Naive B cell (primary cell): ENCODE results near the gene TMEM106A. TPM values are rescaled to one million over a fixed set of nuclear protein-coding genes. Genes with fewer than 3 reads are reported as not detected.
"Not testable (repeated sequence)": the region's sequence is repeated elsewhere in the genome, so short reads cannot be mapped to it uniquely, and the experiment has no call there.

Source experiments
- ATAC-seq, 2 donors: fragments of 150-1000 bp; cut with Tn5 transposase; 2 replicates each; pipeline ENCODE4 v1.10.0; 2021; ENCODE audit warnings: low read depth in 2 of 2, mild to moderate bottlenecking in 2 of 2, moderate library complexity in 2 of 2
- DNase-seq: peaks from one replicate; pipeline ENCODE4 v3.0.0; 2022
- H3K27ac Mint-ChIP-seq, 6 donors: one replicate each; pipeline ENCODE4 v1.8.0; 2020 to 2022; ENCODE audit warnings: mild to moderate bottlenecking in 6 of 6, mixed read lengths in 6 of 6, moderate library complexity in 5 of 6, inconsistent platforms in 2 of 6
- H3K27me3 Mint-ChIP-seq, 3 donors: one replicate each; pipeline ENCODE4 v1.8.0; 2021 to 2022; ENCODE audit warnings: mixed read lengths in 3 of 3, mild to moderate bottlenecking in 1 of 3
- H3K36me3 Mint-ChIP-seq, 2 donors: one replicate each; pipeline ENCODE4 v1.8.0; 2020 to 2022; ENCODE audit warnings: mixed read lengths in 2 of 2, inconsistent platforms in 1 of 2, mild to moderate bottlenecking in 1 of 2
- H3K4me1 Mint-ChIP-seq, 3 donors: one replicate each; pipeline ENCODE4 v1.8.0; 2020 to 2022; ENCODE audit warnings: mixed read lengths in 3 of 3, inconsistent platforms in 1 of 3, mild to moderate bottlenecking in 1 of 3, moderate library complexity in 1 of 3
- H3K4me3 Mint-ChIP-seq, 8 donors: one replicate each; pipeline ENCODE4 v1.8.0; 2020 to 2022; ENCODE audit warnings: mild to moderate bottlenecking in 8 of 8, mixed read lengths in 8 of 8, moderate library complexity in 8 of 8, inconsistent platforms in 2 of 8
- H3K9me3 Mint-ChIP-seq, 7 donors: one replicate each; pipeline ENCODE4 v1.8.0; 2020 to 2022; ENCODE audit warnings: mixed read lengths in 7 of 7, mild to moderate bottlenecking in 5 of 7, inconsistent platforms in 2 of 7, moderate library complexity in 1 of 7
- polyA plus RNA-seq, 6 donors: library from polyadenylated mRNA; unstranded; fragments of 300-500 nt; fragmentation: Illumina TruSeq; gene quantifications; one replicate each; pipeline ENCODE4 v1.2.3, GENCODE V29; 2021; ENCODE audit warnings: low read depth in 6 of 6

The TMEM106A gene
- polyA plus RNA-seq, result 10 to 100 TPM in 4 of 6 donors, 1 to 10 TPM in 2; 9.1 to 18.2 (median 12.0) TPM

GRCh38 chr17:43211480-43212402 lies at the start of gene TMEM106A:
TSS of gene TMEM106A (plus strand) at chr17:43211875. CDS start at chr17:43213042, 1,167 bp downstream.
- Mint-ChIP-seq H3K27ac (peak within 1 kb of the TSS; percentile 88 to 100 (median 99)), H3K9me3 (no peaks in the 10 kb centered on the region), H3K36me3 (peaks cover 0 to 13% of the 10 kb centered on the region in 2 donors), H3K4me1 (peaks cover 24 to 48% (median 45%) of the 10 kb centered on the region in 3 donors), H3K27me3 (no peaks in the 10 kb centered on the region), H3K4me3 (peak within 1 kb of the TSS; percentile 88 to 100 (median 99))
- ATAC-seq (peak; percentile 85 to 87), DNase-seq (peak; percentile 73)

GRCh38 chr17:43165971-43166370 lies 45.7 kb upstream of the TMEM106A start:
- DNase-seq, H3K9me3 Mint-ChIP-seq, ATAC-seq, H3K36me3 Mint-ChIP-seq, H3K27me3 Mint-ChIP-seq: not testable (repeated sequence)
- H3K4me1 Mint-ChIP-seq, result peaks cover 7 to 11% (median 8%) of the 10 kb centered on the region in 3 donors
- H3K27ac Mint-ChIP-seq, result peak overlapping the region in 2 of 6 donors; percentile 48 to 61
- H3K4me3 Mint-ChIP-seq, result peak overlapping the region in 1 of 8 donors; percentile 26

DNA sequence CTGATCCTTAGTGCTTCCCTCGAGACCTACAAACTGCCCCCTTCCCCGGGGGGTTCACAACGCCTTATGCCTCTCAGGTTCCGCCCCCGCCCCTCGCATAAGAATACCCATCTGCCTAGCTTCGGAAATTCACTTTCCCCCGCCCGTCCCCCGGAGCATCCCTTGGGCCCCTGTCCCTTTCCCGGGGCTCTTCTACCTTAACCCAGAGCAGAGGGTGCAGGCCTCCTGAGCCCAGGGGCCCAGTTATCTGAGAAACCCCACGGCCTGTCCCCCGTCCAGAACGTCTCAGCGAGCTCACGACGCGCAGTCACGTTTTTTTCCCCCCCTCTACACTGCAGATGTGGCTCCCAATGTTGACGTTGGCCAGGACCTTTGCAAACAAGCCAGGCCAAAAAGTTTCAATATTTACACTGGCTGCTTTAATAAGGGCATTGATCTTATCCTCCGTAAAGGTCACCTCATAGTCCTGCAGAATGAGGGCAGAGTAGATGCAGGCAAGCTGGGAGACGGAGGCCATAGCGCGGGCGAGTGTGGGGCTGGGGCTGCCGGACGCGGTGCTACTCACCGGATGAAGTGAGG lies 42.0 kb upstream of the TMEM106A start:
- ATAC-seq (peak; percentile 2 to 3), DNase-seq (no peak)
- Mint-ChIP-seq H3K36me3 (no peaks in the 10 kb centered on the region), H3K4me1 (peaks cover 11 to 22% (median 11%) of the 10 kb centered on the region in 3 donors), H3K9me3 (no peaks in the 10 kb centered on the region), H3K27me3 (no peaks in the 10 kb centered on the region), H3K27ac (no peak overlapping the region), H3K4me3 (no peak overlapping the region)

DNA sequence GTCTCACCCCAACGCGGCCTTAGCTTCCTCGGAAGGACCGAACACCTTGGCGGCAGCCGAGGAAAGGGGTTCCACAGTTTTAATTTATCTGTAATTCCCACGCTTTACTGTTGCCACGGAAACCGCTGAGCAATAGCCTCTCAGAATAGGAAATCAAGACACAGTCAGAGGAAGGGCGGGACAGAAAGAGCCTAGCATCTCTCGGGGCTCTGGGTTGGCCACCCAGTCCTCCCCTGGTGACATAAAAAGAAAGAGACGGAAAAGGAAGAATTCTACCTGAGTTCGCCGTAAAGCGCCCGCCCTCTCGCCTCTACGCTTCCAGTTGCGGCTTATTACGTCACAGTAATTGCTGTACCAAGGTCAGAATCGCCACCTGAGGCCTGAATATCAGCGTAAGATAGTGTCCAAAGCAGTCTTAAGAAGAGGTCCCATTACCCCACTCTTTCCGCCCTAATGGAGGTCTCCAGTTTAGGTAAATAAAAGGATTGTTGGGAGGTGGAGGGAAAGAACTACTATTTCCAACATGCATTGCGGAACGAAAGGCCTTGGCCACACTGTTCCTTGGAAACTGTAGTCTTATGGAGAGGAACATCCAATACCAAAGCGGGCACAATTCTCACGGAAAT lies 41.4 kb upstream of the TMEM106A start:
- H3K4me3 Mint-ChIP-seq, result no peak overlapping the region
- no peaks in the 10 kb centered on the region for H3K36me3 Mint-ChIP-seq
- H3K27me3 Mint-ChIP-seq, result no peaks in the 10 kb centered on the region

DNA sequence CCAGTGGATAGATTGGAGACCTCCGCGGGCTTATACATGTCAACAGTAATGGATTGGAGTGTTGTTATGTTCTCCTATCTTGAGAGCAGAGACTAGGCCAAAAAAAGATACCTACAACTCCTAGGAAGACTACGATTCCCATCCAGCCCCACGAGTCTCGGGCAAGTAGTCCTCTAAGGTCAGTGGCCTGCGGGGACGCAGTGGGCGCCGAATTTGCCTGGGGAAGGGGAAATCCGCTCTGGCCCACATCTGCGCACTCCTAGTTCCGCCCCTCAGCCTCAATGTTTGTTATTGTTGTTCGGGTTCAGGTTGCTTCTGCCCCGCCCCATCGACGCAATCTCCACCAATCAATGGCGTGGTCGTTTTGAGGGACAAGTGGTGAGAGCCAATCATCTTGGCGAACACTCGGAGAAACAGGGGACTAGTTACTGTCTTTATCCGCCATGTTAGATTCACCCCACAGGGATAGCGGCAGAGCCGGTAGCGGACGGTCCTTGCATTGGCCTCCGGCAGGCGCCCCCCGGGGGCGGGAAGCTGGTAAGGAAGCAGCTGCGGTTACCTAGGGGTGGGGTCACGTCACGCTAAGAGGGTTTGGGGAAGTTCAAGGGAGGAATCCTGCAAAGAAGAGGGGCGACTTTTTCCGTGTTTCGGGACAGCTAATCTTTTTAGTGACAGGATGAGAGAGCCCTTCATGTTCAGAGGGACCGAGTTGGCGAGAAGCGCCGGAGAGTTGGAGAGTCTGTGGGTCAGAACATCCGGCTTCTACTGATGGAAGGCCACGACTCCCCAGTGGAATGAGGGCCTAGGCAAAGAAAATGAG lies 40.7 kb upstream of the TMEM106A start, which contains the start of gene NBR1:
NBR1 (plus strand) TSS at position 449 of the 820 bp plus-strand sequence. CDS start 4,586 bp downstream, outside the sequence.
- Mint-ChIP-seq H3K4me3 (no peak within 1 kb of the TSS), H3K36me3 (no peaks in the 10 kb centered on the region), H3K4me1 (peaks cover 15 to 24% (median 16%) of the 10 kb centered on the region in 3 donors), H3K9me3 (no peaks in the 10 kb centered on the region), H3K27me3 (no peaks in the 10 kb centered on the region), H3K27ac (no peak within 1 kb of the TSS)
- ATAC-seq (peak; percentile 72), DNase-seq (peak; percentile 97)

More for the DNA sequence above, 41.4 kb upstream of the TMEM106A start:
- ATAC-seq, result peak; percentile 69 to 72
- Mint-ChIP-seq H3K27ac (no peak overlapping the region), H3K9me3 (no peaks in the 10 kb centered on the region), H3K4me1 (peaks cover 11 to 22% (median 12%) of the 10 kb centered on the region in 3 donors)
- DNase-seq, result peak; percentile 91

DNA sequence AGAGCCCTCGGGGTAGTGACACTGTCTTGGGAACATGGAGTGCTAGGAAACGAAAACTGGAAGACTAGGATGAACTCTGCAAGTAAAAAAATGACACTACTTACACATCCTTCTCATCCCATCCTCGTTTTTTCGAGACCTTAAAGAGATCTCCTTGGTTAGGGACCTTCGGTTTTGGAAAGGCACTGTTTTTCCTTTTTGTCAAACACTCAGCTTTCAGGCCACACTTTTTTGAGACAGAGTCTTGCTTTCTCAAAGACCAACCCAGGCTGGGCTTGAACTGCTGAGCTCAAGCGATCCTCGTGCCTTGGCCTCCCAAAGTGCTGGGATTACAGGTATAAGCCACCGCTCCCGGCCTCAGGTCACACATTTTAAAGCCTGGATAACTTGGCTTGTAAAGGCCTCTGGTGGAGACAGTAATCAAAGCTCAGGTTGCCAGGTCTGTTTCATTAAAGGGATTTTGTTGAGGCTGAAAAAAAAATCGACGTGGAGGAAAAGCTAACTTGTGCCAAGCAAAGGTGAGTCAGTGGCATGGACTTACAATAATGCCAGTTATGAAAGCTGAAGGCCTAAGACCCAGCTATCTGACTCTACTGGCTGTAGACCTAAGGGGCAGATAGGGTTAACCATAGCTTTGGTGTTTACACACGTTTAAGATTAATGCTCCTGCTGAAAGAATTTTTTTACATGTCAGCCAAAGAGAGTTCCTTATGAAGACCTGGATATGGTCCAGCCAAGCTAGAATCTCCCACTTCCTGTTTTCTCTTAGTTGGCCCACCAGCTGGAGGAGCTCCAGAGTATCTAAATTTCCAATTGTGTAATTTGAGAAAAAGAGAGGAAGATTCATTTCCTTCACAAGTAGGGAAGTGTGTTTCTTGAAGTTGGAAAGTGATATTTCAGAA lies 39.8 kb upstream of the TMEM106A start:
- DNase-seq, result no peak
- H3K4me1 Mint-ChIP-seq, result peaks cover 15 to 26% (median 18%) of the 10 kb centered on the region in 3 donors

DNA sequence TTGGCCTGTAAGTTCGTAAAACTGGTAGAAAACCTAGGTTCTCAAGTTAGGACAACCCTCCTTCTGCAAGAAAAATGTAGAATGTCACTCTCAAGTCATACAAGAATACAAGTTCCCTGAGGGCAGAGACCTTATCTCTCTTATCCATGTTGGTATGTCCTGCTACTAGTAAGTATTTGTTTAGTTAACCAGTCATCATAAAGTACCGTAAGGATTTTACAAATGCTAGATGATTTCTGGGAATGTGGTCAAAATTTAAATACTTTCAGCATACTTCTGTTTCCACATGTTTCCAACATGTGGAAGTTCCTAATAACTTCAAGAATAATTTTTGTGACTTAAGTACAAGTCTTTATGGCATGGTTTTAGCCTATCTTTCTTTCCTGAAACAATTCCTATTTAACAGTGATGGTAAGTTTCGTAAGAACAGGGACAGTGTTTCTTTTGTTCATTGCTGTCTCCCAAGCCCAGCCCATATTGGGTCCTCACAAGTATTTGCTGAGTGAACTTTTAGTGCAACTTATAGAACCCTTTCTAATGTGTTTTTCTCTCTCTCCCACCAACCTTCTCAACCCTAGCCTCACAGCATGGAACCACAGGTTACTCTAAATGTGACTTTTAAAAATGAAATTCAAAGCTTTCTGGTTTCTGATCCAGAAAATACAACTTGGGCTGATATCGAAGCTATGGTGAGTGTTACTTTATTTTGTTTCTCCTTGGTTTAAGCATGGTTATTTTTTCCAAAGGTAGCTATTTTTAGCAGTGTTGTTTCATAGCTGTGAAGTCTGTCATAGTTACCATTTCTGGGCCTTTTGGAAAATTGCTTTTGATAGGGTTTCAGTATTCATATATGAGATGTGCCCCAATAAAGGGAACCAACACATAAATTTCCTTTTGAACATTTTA lies 36.2 kb upstream of the TMEM106A start:
- ATAC-seq, result no peak
- no peaks in the 10 kb centered on the region for H3K27me3 Mint-ChIP-seq
- no peaks in the 10 kb centered on the region for H3K9me3 Mint-ChIP-seq
- H3K36me3 Mint-ChIP-seq, result no peaks in the 10 kb centered on the region
- H3K4me1 Mint-ChIP-seq, result peaks cover 21 to 29% (median 23%) of the 10 kb centered on the region in 3 donors
- H3K27ac Mint-ChIP-seq, result peak overlapping the region in 4 of 6 donors; percentile 30 to 76 (median 56)
- no peak for DNase-seq
- H3K4me3 Mint-ChIP-seq, result peak overlapping the region in 2 of 8 donors; percentile 24 to 66

More for the DNA sequence above, 39.8 kb upstream of the TMEM106A start:
- ATAC-seq, result no peak
- Mint-ChIP-seq H3K4me3 (no peak overlapping the region), H3K9me3 (no peaks in the 10 kb centered on the region), H3K27ac (no peak overlapping the region), H3K27me3 (no peaks in the 10 kb centered on the region), H3K36me3 (no peaks in the 10 kb centered on the region)

- no peaks in the 10 kb centered on the region for H3K9me3 Mint-ChIP-seq
- no peaks in the 10 kb centered on the region for H3K36me3 Mint-ChIP-seq
- no peak for DNase-seq
- H3K27ac Mint-ChIP-seq, result peak overlapping the region in 3 of 6 donors; percentile 51 to 71 (median 65)
- H3K4me3 Mint-ChIP-seq, result no peak overlapping the region
- no peak for ATAC-seq
- no peaks in the 10 kb centered on the region for H3K27me3 Mint-ChIP-seq
- peaks cover 21 to 29% (median 23%) of the 10 kb centered on the region in 3 donors for H3K4me1 Mint-ChIP-seq
These were observed 35.5 kb upstream of the TMEM106A start for GRCh38 chr17:43176119-43176570.

DNA sequence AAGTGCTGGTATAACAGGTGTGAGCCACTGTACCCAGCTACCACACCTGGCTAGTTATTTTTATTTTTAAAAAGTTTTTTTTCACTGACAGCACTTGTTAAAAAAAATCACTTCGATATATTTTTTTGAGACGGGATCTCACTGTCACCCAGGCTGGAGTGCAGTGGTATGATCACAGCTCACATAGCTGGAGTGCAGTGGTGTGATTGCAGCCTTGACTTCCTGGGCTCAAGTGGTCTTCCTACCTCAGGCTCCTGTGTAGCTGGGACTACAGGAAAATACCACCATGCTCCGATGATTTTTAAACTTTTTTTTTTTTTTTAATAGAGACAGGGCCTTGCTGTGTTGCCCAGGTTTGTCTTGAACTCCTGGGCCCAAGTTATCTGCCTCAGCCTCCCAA lies 27.8 kb upstream of the TMEM106A start:
- H3K36me3 Mint-ChIP-seq, result peaks cover 0 to 2% of the 10 kb centered on the region in 2 donors
- no peak for ATAC-seq

DNA sequence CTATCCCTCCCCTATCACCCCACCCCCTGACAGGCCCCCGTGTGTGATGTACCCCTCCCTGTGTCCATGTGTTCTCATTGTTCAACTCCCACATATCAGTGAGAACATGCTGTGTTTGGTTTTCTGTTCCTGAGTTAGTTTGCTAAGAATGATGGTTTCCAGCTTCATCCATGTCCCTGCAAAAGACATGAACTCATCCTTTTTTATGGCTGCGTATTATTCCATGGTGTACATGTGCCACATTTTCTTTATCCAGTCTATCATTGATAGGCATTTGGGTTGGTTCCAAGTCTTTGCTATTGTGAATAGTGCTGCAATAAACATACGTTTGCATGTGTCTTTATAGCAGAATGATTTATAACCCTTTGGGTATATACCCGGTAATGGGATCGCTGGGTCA lies 25.0 kb upstream of the TMEM106A start:
- H3K4me3 Mint-ChIP-seq, H3K27me3 Mint-ChIP-seq, DNase-seq, H3K9me3 Mint-ChIP-seq, H3K4me1 Mint-ChIP-seq, H3K36me3 Mint-ChIP-seq, H3K27ac Mint-ChIP-seq, ATAC-seq: not testable (repeated sequence)

More for the DNA sequence above, 27.8 kb upstream of the TMEM106A start:
- Mint-ChIP-seq H3K4me3 (no peak overlapping the region), H3K27me3 (no peaks in the 10 kb centered on the region), H3K4me1 (no peaks in the 10 kb centered on the region), H3K27ac (peak overlapping the region in 1 of 6 donors; percentile 34), H3K9me3 (peaks cover 0 to 1% (median 0%) of the 10 kb centered on the region in 7 donors)
- no peak for DNase-seq

DNA sequence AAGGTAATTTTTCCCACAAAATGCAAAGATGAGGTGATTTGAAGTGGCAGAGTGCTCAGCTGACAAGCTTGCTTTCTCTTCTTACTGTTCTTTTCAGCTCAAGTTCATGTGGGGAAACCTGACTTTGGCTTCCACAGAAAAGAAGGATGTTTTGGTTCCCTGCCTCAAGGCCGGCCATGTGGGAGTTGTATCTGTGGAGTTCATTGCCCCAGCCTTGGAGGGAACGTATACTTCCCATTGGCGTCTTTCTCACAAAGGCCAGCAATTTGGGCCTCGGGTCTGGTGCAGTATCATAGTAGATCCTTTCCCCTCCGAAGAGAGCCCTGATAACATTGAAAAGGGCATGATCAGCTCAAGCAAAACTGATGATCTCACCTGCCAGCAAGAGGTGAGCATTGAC lies 18.4 kb upstream of the TMEM106A start:
- Mint-ChIP-seq H3K9me3 (no peaks in the 10 kb centered on the region), H3K27me3 (no peaks in the 10 kb centered on the region), H3K36me3 (peaks cover 31 to 32% of the 10 kb centered on the region in 2 donors), H3K27ac (no peak overlapping the region), H3K4me3 (peak overlapping the region in 1 of 8 donors; percentile 12), H3K4me1 (no peaks in the 10 kb centered on the region)
- DNase-seq, result no peak
- no peak for ATAC-seq
